Neuronal stem cell (in vitro differentiated cells): ENCODE results near the gene PGP.

Experiments used
- DNase-seq: peaks from one replicate; pipeline ENCODE4 v3.0.0-alpha.2; 2013; ENCODE audit warnings: low spot score
- H2AFZ ChIP-seq: one replicate; pipeline ENCODE4 v1.6.1; 2013; ENCODE audit warnings: mild to moderate bottlenecking, low read length, inconsistent platforms
- H2AK5ac ChIP-seq: 2 replicates; pipeline ENCODE4 v1.6.1; 2013; ENCODE audit warnings: low read depth, mild to moderate bottlenecking, inconsistent platforms, low read length, moderate library complexity, mixed read lengths
- H2BK120ac ChIP-seq: 2 replicates; pipeline ENCODE4 v1.6.1; 2013; ENCODE audit warnings: low read depth, mild to moderate bottlenecking, inconsistent platforms, low read length, moderate library complexity, mixed read lengths
- H2BK12ac ChIP-seq: one replicate; pipeline ENCODE4 v1.6.1; 2013; ENCODE audit warnings: low read length, inconsistent platforms
- H2BK15ac ChIP-seq: 2 replicates; pipeline ENCODE4 v1.6.1; 2013; ENCODE audit warnings: mild to moderate bottlenecking, low read length, inconsistent platforms, mixed read lengths
- H2BK5ac ChIP-seq: one replicate; pipeline ENCODE4 v1.6.1; 2013; ENCODE audit warnings: inconsistent platforms, mild to moderate bottlenecking, low read length, moderate library complexity
- H3K14ac ChIP-seq: one replicate; pipeline ENCODE4 v1.6.1; 2013; ENCODE audit warnings: low read length, inconsistent platforms
- H3K18ac ChIP-seq: 2 replicates; pipeline ENCODE4 v1.6.1; 2013; ENCODE audit warnings: low read length, inconsistent platforms
- H3K23ac ChIP-seq: 2 replicates; pipeline ENCODE4 v1.6.1; 2013; ENCODE audit warnings: low read depth, mild to moderate bottlenecking, mixed read lengths, low read length, inconsistent platforms; ENCODE audit not compliant: poor library complexity
- H3K27ac ChIP-seq: replicated peaks from 3 replicates; pipeline ENCODE4 v1.5.1; 2013; ENCODE audit warnings: low read length, inconsistent platforms
- H3K27me3 ChIP-seq, 3 experiments: 2 replicates each; pipeline ENCODE4 v1.6.1; 2013; ENCODE audit warnings: low read length in 3 of 3, mild to moderate bottlenecking in 2 of 3, inconsistent platforms in 1 of 3, low read depth in 1 of 3, mixed read lengths in 1 of 3, moderate library complexity in 1 of 3; ENCODE audit not compliant: control insufficient read depth in 3 of 3, insufficient read depth in 3 of 3
- H3K36me3 ChIP-seq, 2 donors: replicated peaks in 1 of 2; 2 replicates each; pipeline ENCODE4 v1.6.1; 2013; ENCODE audit warnings: low read length in 2 of 2; ENCODE audit not compliant: control insufficient read depth in 2 of 2, insufficient read depth in 2 of 2
- H3K4ac ChIP-seq: 2 replicates; pipeline ENCODE4 v1.6.1; 2013; ENCODE audit warnings: inconsistent platforms, mild to moderate bottlenecking, low read length, moderate library complexity
- H3K4me1 ChIP-seq, 2 donors: 1 replicate in 1 of 2; 2 replicates in 1 of 2; pipeline ENCODE4 v1.6.1; 2013; ENCODE audit warnings: low read length in 2 of 2, low read depth in 1 of 2; ENCODE audit not compliant: control insufficient read depth in 2 of 2, insufficient read depth in 1 of 2
- H3K4me2 ChIP-seq: one replicate; pipeline ENCODE4 v1.6.1; 2013; ENCODE audit warnings: mild to moderate bottlenecking, low read length, inconsistent platforms; ENCODE audit not compliant: insufficient read depth, poor library complexity, severe bottlenecking
- H3K4me3 ChIP-seq, 2 donors: 2 replicates each; pipeline ENCODE4 v1.5.1; 2013; ENCODE audit warnings: low read length in 2 of 2, mild to moderate bottlenecking in 2 of 2, inconsistent platforms in 1 of 2, moderate library complexity in 1 of 2
- H3K79me1 ChIP-seq: one replicate; pipeline ENCODE4 v1.6.1; 2013; ENCODE audit warnings: low read depth, mild to moderate bottlenecking, inconsistent platforms, low read length, moderate library complexity
- H3K9ac ChIP-seq: one replicate; pipeline ENCODE4 v1.6.1; 2013; ENCODE audit warnings: mild to moderate bottlenecking, low read depth, low read length, inconsistent platforms; ENCODE audit not compliant: poor library complexity
- H3K9me3 ChIP-seq, 2 donors: replicated peaks in 1 of 2; 2 replicates each; pipeline versions ENCODE3 to v1.6.1; 2013; ENCODE audit warnings: low read length in 2 of 2, mild to moderate bottlenecking in 2 of 2, inconsistent platforms in 1 of 2, low read depth in 1 of 2, mixed read lengths in 1 of 2, moderate library complexity in 1 of 2; ENCODE audit not compliant: control insufficient read depth in 2 of 2, insufficient read depth in 1 of 2
- H4K8ac ChIP-seq: one replicate; pipeline ENCODE4 v1.6.1; 2013; ENCODE audit warnings: low read depth, mild to moderate bottlenecking, inconsistent platforms, low read length, moderate library complexity
- H4K91ac ChIP-seq: one replicate; pipeline ENCODE4 v1.6.1; 2013; ENCODE audit warnings: low read length, low read depth, mild to moderate bottlenecking, inconsistent platforms; ENCODE audit not compliant: poor library complexity
- WGBS, 2 donors: extraction: QIAGEN DNeasy Blood & Tissue Kit; methylation state at CpG; one replicate each; pipeline ENCODE4 v1.1.7; 2013; ENCODE audit warnings: missing lambda C conversion rate in 2 of 2, mixed read lengths in 1 of 2; ENCODE audit not compliant: insufficient read length in 2 of 2, insufficient replicate concordance in 1 of 2; ENCODE audit errors: extremely low coverage in 2 of 2; 5-methylcytosine and 5-hydroxymethylcytosine counted together

The PGP gene

DNA sequence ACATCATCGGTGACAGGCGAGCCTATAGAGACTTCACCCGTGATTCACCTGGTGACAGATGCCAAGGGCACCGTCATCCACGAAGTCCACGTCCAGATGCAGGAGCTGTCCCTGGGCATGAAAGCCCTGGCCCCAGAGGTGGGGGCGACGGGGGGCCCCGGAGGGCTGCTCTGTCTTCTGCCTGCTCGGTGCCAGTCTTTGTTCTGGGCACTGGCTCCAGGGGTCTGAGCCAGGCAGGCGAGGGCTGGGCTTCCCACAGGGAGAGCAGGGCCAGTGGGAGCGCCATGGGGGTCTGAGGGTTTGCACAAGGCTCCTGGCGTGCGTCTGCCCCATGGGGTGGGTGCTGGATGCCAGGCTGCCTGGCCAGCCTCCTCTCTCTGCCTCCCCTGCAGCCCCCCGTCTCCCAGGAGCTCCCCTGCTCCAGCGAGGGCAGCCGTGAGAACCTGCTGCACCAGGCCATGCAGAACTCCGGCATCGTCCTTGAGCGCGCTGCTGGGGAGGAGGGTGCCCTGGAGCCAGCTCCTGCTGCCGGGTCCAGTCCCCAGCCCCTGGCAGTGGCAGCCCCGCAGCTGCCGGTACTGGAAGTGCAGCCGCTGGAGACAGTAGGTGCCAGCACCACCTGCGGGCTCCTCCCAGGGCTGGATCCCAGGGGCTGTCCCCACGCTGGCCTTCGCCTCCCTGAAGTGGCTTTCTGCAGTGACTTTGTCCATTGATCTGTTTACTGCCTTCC lies 18.6 kb upstream of the PGP start:
- Histone ChIP-seq H3K4me1 (peaks cover 0 to 13% of the 10 kb centered on the region in 2 donors), H4K8ac (no peak overlapping the region), H3K4me3 (no peak overlapping the region), H3K23ac (no peak overlapping the region), H3K79me1 (peaks cover 20% of the 10 kb centered on the region), H2BK12ac (no peak overlapping the region), H4K91ac (no peak overlapping the region), H3K9me3 (peaks cover 0 to 1% of the 10 kb centered on the region in 2 donors), H2BK5ac (no peak overlapping the region), H3K4ac (no peak overlapping the region), H2BK15ac (no peak overlapping the region), H2BK120ac (no peak overlapping the region), H3K4me2 (no peak overlapping the region), H3K36me3 (peaks cover 44 to 87% of the 10 kb centered on the region in 2 donors), H3K14ac (no peak overlapping the region), H3K27me3 (peaks cover 0 to 22% (median 7%) of the 10 kb centered on the region in 3 experiments), H2AK5ac (no peak overlapping the region), H3K18ac (no peak overlapping the region), H2AFZ (no peak overlapping the region), H3K27ac (no peak overlapping the region), H3K9ac (peak overlapping the region; percentile 21)
- no peak for DNase-seq
- no CpG with 5 or more reads among the region's 28 CpGs for WGBS, 2 donors

DNA sequence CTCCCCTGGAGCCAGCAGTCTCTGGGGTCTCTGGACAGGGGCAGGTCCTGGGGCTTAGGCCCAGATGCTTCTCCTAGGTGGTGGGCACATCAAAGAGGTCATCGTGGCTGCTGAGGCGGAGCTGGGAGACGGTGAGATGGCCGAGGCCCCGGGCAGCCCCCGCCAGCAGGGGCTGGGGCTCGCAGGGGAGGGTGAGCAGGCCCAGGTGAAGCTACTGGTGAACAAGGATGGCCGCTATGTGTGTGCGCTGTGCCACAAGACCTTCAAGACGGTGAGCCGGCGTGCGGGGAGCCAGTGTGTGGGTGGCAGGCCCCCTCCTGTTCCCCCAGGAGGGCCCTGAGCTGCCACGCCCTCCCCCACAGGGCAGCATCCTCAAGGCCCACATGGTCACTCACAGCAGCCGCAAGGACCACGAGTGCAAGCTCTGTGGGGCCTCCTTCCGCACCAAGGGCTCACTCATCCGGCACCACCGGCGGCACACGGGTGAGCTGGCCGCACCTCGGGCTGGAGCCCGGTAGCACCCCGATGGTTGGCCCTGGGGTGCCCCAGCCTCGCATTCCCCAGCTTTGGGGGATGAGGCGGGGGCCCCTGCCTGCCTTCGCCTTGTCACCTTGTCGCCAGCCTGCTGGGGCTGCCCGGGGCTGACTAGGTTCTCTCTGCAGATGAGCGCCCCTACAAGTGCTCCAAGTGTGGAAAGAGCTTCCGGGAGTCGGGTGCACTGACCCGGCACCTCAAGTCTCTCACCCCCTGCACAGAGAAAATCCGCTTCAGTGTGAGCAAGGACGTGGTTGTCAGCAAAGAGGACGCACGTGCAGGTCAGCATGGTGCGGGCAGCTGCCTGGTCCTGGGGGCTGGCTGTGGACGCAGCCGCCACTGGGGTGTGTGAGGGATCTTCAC lies 17.7 kb upstream of the PGP start:
- H3K27me3 ChIP-seq: peaks cover 0 to 15% (median 3%) of the 10 kb centered on the region in 3 experiments
- no peak overlapping the region for H2AFZ ChIP-seq
- H2AK5ac ChIP-seq: no peak overlapping the region
- H3K9me3 ChIP-seq: peaks cover 0 to 1% of the 10 kb centered on the region in 2 donors
- H2BK120ac ChIP-seq: no peak overlapping the region
- WGBS, 2 donors: no CpG with 5 or more reads among the region's 41 CpGs
- peaks cover 0 to 10% of the 10 kb centered on the region in 2 donors for H3K4me1 ChIP-seq
- H4K91ac ChIP-seq: no peak overlapping the region
- no peak overlapping the region for H3K27ac ChIP-seq
- H3K36me3 ChIP-seq: peaks cover 44 to 86% of the 10 kb centered on the region in 2 donors
- H4K8ac ChIP-seq: peak overlapping the region; percentile 4
- no peak overlapping the region for H3K14ac ChIP-seq
- H3K4me2 ChIP-seq: no peak overlapping the region
- H3K18ac ChIP-seq: no peak overlapping the region
- peak overlapping the region; percentile 31 for H3K23ac ChIP-seq
- peak overlapping the region; percentile 77 for H3K9ac ChIP-seq
- no peak overlapping the region for H2BK15ac ChIP-seq
- DNase-seq: no peak
- no peak overlapping the region for H3K4me3 ChIP-seq
- no peak overlapping the region for H3K4ac ChIP-seq
- H3K79me1 ChIP-seq: peaks cover 21% of the 10 kb centered on the region
- H2BK12ac ChIP-seq: no peak overlapping the region
- H2BK5ac ChIP-seq: no peak overlapping the region

DNA sequence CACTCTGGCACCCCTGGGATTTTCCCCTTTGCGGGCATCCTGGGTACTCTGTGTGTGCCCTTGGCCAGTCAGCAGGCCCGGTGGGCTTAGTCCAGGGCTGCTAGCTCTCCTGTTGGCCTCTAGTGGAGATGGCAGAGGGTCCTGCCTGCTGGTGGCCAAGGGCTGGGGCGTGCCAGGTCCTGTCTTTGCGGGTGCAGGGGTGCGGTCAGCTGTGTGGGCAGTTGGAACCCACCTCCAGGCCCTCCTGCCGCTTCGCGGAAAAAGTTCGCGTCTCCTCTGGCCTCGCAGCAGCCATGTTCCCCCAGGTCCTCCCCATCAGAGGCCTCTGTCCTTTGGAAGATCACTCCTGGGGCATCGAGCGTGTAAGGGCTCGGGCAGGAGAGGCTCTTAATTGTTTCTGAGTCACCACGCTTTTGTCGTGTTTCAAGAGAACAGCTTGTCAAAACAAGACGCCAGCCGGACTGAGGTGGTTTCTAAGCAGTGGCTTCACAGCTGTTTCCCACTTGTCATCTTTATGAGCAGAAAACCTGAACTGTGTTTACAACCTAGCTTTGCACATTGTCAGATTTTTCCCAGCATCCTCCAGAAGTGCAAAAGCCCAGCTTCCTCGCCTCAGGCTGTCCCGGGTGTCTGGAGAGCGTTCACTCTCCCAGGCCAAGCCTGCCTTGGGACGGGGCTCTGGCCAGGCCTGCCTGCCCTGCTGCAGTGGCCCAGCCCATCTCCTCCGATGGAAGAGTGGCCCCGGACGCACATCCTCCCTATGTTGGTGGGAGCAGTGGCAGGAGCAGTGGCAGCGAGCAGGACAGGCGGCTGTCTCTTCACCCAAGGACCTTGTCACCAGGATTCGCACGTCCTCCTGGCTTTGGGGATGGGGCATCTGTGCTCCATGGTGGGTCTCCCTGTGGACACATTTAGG lies 16.6 kb upstream of the PGP start:
- H3K18ac ChIP-seq: no peak overlapping the region
- no peak overlapping the region for H3K4me3 ChIP-seq
- H3K4me2 ChIP-seq: no peak overlapping the region
- H3K23ac ChIP-seq: no peak overlapping the region
- peaks cover 44 to 91% of the 10 kb centered on the region in 2 donors for H3K36me3 ChIP-seq
- H3K27ac ChIP-seq: no peak overlapping the region
- H2BK120ac ChIP-seq: no peak overlapping the region
- H3K79me1 ChIP-seq: peaks cover 21% of the 10 kb centered on the region
- H3K9ac ChIP-seq: no peak overlapping the region
- no peak overlapping the region for H2BK12ac ChIP-seq
- H2AK5ac ChIP-seq: no peak overlapping the region
- peak overlapping the region; percentile 4 for H4K8ac ChIP-seq
- no peaks in the 10 kb centered on the region for H3K9me3 ChIP-seq
- no peak overlapping the region for H3K14ac ChIP-seq
- H3K27me3 ChIP-seq: peaks cover 0 to 4% (median 0%) of the 10 kb centered on the region in 3 experiments
- H3K4me1 ChIP-seq: peaks cover 0 to 4% of the 10 kb centered on the region in 2 donors
- no peak for DNase-seq
- no peak overlapping the region for H3K4ac ChIP-seq
- no peak overlapping the region for H2AFZ ChIP-seq
- WGBS, 2 donors: no CpG with 5 or more reads among the region's 29 CpGs
- H2BK5ac ChIP-seq: no peak overlapping the region
- no peak overlapping the region for H4K91ac ChIP-seq
- no peak overlapping the region for H2BK15ac ChIP-seq
